ENCODE measurements around the gene MUCL3. TPM values are rescaled to one million over a fixed set of nuclear protein-coding genes. Genes with fewer than 3 reads are reported as not detected.

The MUCL3 gene
- total and polyA plus RNA-seq, 10 of the 15 experiments (the other 5 are each of a cell fraction or from before 2014, with no cell fraction given): 0.03 to 1.4 (median 0.61) TPM

GRCh38 chr6:30935018-30935417 is 5.8 kb upstream of the MUCL3 start (continued):
- TF ChIP-seq ZNF622 (IDR thresholded peaks at IDR 0.05) (no peak), IRF4 (IDR thresholded peaks at IDR 0.05; ENCODE audit: low read depth, low read length) (no peak), GABPA (IDR thresholded peaks at IDR 0.05; ENCODE audit: low read depth) (no peak), ZNF24 (IDR thresholded peaks at IDR 0.05) (no peak), HSF1 (IDR thresholded peaks at IDR 0.05; ENCODE audit: low read depth, low read length) (no peak)

- intact Hi-C loops (cut with micrococcal nuclease; ENCODE audit: unreplicated experiment): no loop called here
- Histone ChIP-seq H2AFZ (ENCODE audit: control insufficient read depth, low read depth, low read length) (no peak overlapping the region), H3K4me3 (no peak overlapping the region), H3K79me2 (ENCODE audit: control insufficient read depth, insufficient read depth, low read length) (no peaks in the 10 kb centered on the region), H3K9ac (ENCODE audit: control insufficient read depth, insufficient read depth, low read length) (no peak overlapping the region), H3K4me2 (ENCODE audit: control insufficient read depth, insufficient read depth) (no peak overlapping the region), H3K27ac (ENCODE audit: control insufficient read depth, insufficient read depth) (no peak overlapping the region), H3K4me1 (ENCODE audit: control insufficient read depth, insufficient read depth, low read length) (no peaks in the 10 kb centered on the region), H3K36me3 (ENCODE audit: control insufficient read depth in 2 of 2, insufficient read depth in 2 of 2, low read length in 1 of 2) (no peaks in the 10 kb centered on the region), H4K20me1 (ENCODE audit: control insufficient read depth, insufficient read depth) (no peaks in the 10 kb centered on the region; the same call in 1 of the 2 replicates), H3K9me3 (replicated peaks; ENCODE audit: control insufficient read depth, insufficient read depth, low read length) (no peaks in the 10 kb centered on the region), H3K27me3 (replicated peaks in 1 of 2; ENCODE audit: control insufficient read depth in 2 of 2, insufficient read depth in 2 of 2, low read length in 1 of 2) (peaks cover 0 to 2% of the 10 kb centered on the region in 2 experiments; a peak in 1 of 4 replicates)
- RAD21 ChIA-PET (ENCODE audit: unreplicated experiment): no interaction called here
- TF ChIP-seq FOXM1 (IDR thresholded peaks at IDR 0.05; ENCODE audit: low read depth, low read length): no peak
- no peak for TF ChIP-seq ZNF217 (IDR thresholded peaks at IDR 0.05)
- TF ChIP-seq SRF (IDR thresholded peaks at IDR 0.05; ENCODE audit: low read depth in 2 of 2, low read length in 2 of 2): no peak
- TF ChIP-seq NR2C2 (IDR thresholded peaks at IDR 0.05; ENCODE audit: borderline replicate concordance, control insufficient read depth, insufficient read length, low read depth): no peak
- TF ChIP-seq LARP7 (IDR thresholded peaks at IDR 0.05): no peak
- no peak for TF ChIP-seq CREM (IDR thresholded peaks at IDR 0.05; ENCODE audit: low read depth)
- TF ChIP-seq KLF5 (IDR thresholded peaks at IDR 0.05; ENCODE audit: partially characterized antibody): no peak
- in situ Hi-C loops (cut with MboI): no loop called here
- CTCF ChIA-PET: interaction anchor here (1.1 to 1.3 kb wide), 2 partner anchors 142 to 150 kb away, joined by 3 to 5 read pairs; no protein-coding TSS in a partner anchor
- SMC1A ChIA-PET (ENCODE audit: uncharacterized antibody, unreplicated experiment): no interaction called here
- ATAC-seq (no peak), FAIRE-seq (no peak), DNase-seq (ENCODE audit: low read depth, low spot score) (no peak)
- 53% methylated on average over 6 of the region's 6 CpGs for WGBS (ENCODE audit: insufficient coverage, insufficient replicate concordance, low lambda C conversion rate, missing lambda C conversion rate)
- POLR2A ChIA-PET: no interaction called here
- BruUV-seq (replicated peaks): no TSS peak
Measured at GRCh38 chr6:30937265-30937664, 3.5 kb upstream of the MUCL3 start.
